HepG2 (cell line): ENCODE data around the gene MPPE1. TPM values are rescaled to one million over a fixed set of nuclear protein-coding genes. Genes with fewer than 3 reads are reported as not detected.
A peak's percentile ranks its signal among the peaks of the same experiment; 100 is the strongest.

ENCODE experiments used
- DMAP1 ChIP-seq: IDR thresholded peaks from 2 replicates; pipeline ENCODE4 v1.6.1; 2016
- HDAC1 ChIP-seq: sonication (generic); formaldehyde crosslinking; IDR thresholded peaks from 2 replicates; pipeline ENCODE4 v1.5.1; 2020; ENCODE audit warnings: mild to moderate bottlenecking, missing genetic modification reagents
- KDM3A ChIP-seq: IDR thresholded peaks from 2 replicates; pipeline ENCODE4 v1.6.1; 2018; ENCODE audit warnings: low read depth, missing compliant biosample characterization
- MLLT10 ChIP-seq: sonication (generic); formaldehyde crosslinking; IDR thresholded peaks from 2 replicates; pipeline ENCODE4 v1.4.0; 2020; ENCODE audit warnings: missing genetic modification reagents
- MXD4 ChIP-seq: IDR thresholded peaks from 2 replicates; pipeline ENCODE4 v1.6.1; 2016; ENCODE audit warnings: mild to moderate bottlenecking, missing biosample characterization, missing genetic modification reagents
- NFE2L2 ChIP-seq: fragments of 150-350 bp; IDR thresholded peaks from 2 replicates; pipeline ENCODE4 v1.6.1; 2014; ENCODE audit warnings: low read length
- SMAD1 ChIP-seq: sonication (generic); formaldehyde crosslinking; IDR thresholded peaks from 2 replicates; pipeline ENCODE4 v1.4.0; 2020; ENCODE audit warnings: missing genetic modification reagents, low read depth, mild to moderate bottlenecking, borderline replicate concordance
- YY1 ChIP-seq: IDR thresholded peaks from 2 replicates; pipeline ENCODE4 v1.6.1; 2011; ENCODE audit warnings: low read length, low read depth, moderate library complexity, mild to moderate bottlenecking; ENCODE audit not compliant: insufficient read depth, insufficient replicate concordance
- ZFYVE20 ChIP-seq: sonication (generic); formaldehyde crosslinking; IDR thresholded peaks from 2 replicates; pipeline ENCODE4 v1.8.0; 2023; ENCODE audit warnings: low read depth, mild to moderate bottlenecking, moderate library complexity, missing genetic modification reagents, borderline replicate concordance
- ZNF12 ChIP-seq: sonication (generic); formaldehyde crosslinking; IDR thresholded peaks from 2 replicates; pipeline ENCODE4 v1.5.0; 2020; ENCODE audit warnings: missing genetic modification reagents
- ZNF124 ChIP-seq: sonication (generic); formaldehyde crosslinking; IDR thresholded peaks from 2 replicates; pipeline ENCODE4 v1.4.0; 2020; ENCODE audit warnings: missing genetic modification reagents
- ZNF431 ChIP-seq: sonication (generic); formaldehyde crosslinking; IDR thresholded peaks from 2 replicates; pipeline ENCODE4 v1.9.0; 2022; ENCODE audit warnings: missing genetic modification reagents, low read depth, mild to moderate bottlenecking, borderline replicate concordance
- ZNF562 ChIP-seq: sonication (generic); formaldehyde crosslinking; IDR thresholded peaks from 2 replicates; pipeline ENCODE4 v1.8.0; 2022; ENCODE audit warnings: missing genetic modification reagents, borderline replicate concordance
- ZNF788 ChIP-seq: sonication (generic); formaldehyde crosslinking; IDR thresholded peaks from 2 replicates; pipeline ENCODE4 v1.5.0; 2020; ENCODE audit warnings: mild to moderate bottlenecking, missing genetic modification reagents, borderline replicate concordance
- ZNF850 ChIP-seq: sonication (generic); formaldehyde crosslinking; conservative IDR thresholded peaks from 2 replicates; pipeline ENCODE4 v1.9.0; 2021; ENCODE audit warnings: mild to moderate bottlenecking, missing genetic modification reagents
- polyA plus RNA-seq, 8 experiments: library from polyadenylated mRNA; depleted of rRNA in 3 of 8; stranded (reverse) in 7 of 8; unstranded in 1 of 8; fragments of >200 nt; fragmentation: Illumina TruSeq in 4 of 8; extraction: Trizol in 4 of 8; gene quantifications; 2 replicates each; pipeline versions ENCODE4 v1.2.1 to v1.2.3, GENCODE V29; 2011 to 2016; ENCODE audit warnings: low read depth in 4 of 8, missing spikeins in 1 of 8, mixed read lengths in 1 of 8; ENCODE audit not compliant: insufficient read depth in 1 of 8
- total RNA-seq, 5 experiments: library from RNA; depleted of rRNA; stranded (reverse); fragments of >200 nt; fragmentation: Illumina TruSeq; extraction: Trizol; gene quantifications; 2 replicates each; pipeline ENCODE4 v1.2.3, GENCODE V29; 2016; ENCODE audit warnings: low read depth in 1 of 5
- TF ChIP-seq, protein P1 (sequence below): sonication (generic); formaldehyde crosslinking; IDR thresholded peaks from 2 replicates; pipeline ENCODE4 v1.4.0; 2020; ENCODE audit warnings: missing genetic modification reagents
- TF ChIP-seq, protein P2 (sequence below): sonication (generic); formaldehyde crosslinking; IDR thresholded peaks from 2 replicates; pipeline ENCODE4; 2020; ENCODE audit warnings: missing genetic modification reagents, mild to moderate bottlenecking, borderline replicate concordance

MPPE1 gene
- total and polyA plus RNA-seq, 2 of the 13 experiments (the other 11 are each of a cell fraction or from before 2014, with no cell fraction given), result 9.6 to 11.9 TPM

DNA sequence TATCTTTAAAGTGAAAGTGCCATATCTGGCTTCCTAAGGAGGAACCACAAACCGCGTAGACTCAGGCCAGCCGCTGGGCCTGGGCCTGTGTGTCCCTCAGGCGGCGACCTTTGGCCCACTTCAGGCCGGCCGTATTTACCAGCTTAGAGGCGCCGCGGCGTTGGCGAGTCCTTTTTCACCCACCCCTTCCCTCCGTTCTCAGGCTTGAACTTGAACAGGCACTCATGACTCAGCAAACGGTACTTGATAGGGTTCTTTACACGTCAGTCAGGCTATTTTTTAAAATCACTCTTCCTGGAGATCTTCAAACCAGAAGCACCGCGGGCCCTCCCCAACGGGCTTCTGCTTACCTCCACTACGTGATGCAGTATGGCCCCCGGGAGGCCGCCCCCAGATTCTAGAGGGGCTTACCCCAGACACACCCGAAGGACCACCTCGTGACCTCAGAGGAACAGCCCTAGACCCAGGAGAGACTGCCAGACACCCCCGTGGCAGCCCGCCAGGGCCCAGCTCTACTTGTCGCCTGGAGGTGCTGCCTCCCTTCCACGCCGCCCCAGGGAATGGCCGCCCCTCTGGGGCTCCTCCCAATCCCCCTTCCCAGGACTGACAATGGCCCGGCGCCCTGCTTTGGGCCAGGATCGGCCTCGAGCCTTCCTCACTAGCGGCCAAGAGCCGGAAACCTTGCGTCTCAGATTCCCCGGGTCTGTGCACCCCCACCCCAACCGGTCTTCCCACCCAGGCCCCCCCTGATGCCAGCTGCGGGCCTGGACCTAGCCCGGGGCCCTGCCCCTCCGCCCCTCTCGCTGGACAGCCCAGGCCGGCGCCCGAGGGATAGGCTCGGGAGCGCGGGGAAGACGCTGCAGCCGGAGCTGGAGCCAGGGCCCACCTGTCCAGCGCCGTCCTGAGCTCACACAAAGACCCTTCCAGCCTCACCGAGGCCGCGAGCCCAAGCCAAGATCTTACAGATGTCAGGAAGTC lies 39.4 kb upstream of the MPPE1 start (continued):
- TF ChIP-seq, protein P1, sequence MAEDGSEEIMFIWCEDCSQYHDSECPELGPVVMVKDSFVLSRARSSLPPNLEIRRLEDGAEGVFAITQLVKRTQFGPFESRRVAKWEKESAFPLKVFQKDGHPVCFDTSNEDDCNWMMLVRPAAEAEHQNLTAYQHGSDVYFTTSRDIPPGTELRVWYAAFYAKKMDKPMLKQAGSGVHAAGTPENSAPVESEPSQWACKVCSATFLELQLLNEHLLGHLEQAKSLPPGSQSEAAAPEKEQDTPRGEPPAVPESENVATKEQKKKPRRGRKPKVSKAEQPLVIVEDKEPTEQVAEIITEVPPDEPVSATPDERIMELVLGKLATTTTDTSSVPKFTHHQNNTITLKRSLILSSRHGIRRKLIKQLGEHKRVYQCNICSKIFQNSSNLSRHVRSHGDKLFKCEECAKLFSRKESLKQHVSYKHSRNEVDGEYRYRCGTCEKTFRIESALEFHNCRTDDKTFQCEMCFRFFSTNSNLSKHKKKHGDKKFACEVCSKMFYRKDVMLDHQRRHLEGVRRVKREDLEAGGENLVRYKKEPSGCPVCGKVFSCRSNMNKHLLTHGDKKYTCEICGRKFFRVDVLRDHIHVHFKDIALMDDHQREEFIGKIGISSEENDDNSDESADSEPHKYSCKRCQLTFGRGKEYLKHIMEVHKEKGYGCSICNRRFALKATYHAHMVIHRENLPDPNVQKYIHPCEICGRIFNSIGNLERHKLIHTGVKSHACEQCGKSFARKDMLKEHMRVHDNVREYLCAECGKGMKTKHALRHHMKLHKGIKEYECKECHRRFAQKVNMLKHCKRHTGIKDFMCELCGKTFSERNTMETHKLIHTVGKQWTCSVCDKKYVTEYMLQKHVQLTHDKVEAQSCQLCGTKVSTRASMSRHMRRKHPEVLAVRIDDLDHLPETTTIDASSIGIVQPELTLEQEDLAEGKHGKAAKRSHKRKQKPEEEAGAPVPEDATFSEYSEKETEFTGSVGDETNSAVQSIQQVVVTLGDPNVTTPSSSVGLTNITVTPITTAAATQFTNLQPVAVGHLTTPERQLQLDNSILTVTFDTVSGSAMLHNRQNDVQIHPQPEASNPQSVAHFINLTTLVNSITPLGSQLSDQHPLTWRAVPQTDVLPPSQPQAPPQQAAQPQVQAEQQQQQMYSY (CRISPR knock-in tag), result no peak
- no peak for TF ChIP-seq ZNF562
- TF ChIP-seq YY1, result peak; percentile 83
- TF ChIP-seq ZNF788 (CRISPR knock-in tag), result peak; percentile 39; the same call in 1 of the 2 replicates
- TF ChIP-seq, protein P2, sequence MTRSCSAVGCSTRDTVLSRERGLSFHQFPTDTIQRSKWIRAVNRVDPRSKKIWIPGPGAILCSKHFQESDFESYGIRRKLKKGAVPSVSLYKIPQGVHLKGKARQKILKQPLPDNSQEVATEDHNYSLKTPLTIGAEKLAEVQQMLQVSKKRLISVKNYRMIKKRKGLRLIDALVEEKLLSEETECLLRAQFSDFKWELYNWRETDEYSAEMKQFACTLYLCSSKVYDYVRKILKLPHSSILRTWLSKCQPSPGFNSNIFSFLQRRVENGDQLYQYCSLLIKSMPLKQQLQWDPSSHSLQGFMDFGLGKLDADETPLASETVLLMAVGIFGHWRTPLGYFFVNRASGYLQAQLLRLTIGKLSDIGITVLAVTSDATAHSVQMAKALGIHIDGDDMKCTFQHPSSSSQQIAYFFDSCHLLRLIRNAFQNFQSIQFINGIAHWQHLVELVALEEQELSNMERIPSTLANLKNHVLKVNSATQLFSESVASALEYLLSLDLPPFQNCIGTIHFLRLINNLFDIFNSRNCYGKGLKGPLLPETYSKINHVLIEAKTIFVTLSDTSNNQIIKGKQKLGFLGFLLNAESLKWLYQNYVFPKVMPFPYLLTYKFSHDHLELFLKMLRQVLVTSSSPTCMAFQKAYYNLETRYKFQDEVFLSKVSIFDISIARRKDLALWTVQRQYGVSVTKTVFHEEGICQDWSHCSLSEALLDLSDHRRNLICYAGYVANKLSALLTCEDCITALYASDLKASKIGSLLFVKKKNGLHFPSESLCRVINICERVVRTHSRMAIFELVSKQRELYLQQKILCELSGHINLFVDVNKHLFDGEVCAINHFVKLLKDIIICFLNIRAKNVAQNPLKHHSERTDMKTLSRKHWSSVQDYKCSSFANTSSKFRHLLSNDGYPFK (CRISPR knock-in tag), result no peak
- TF ChIP-seq ZNF124 (CRISPR knock-in tag), result no peak
- TF ChIP-seq ZNF850 (CRISPR knock-in tag), result no peak
- TF ChIP-seq MLLT10 (CRISPR knock-in tag), result no peak
- TF ChIP-seq ZFYVE20 (CRISPR knock-in tag), result no peak
- TF ChIP-seq MXD4 (CRISPR knock-in tag), result no peak
- TF ChIP-seq SMAD1 (CRISPR knock-in tag), result no peak
- no peak for TF ChIP-seq ZNF431 (CRISPR knock-in tag)
- TF ChIP-seq KDM3A (CRISPR knock-in tag), result peak; percentile 87
- TF ChIP-seq DMAP1, result peak; percentile 47; the same call in 1 of the 2 replicates
- peak; percentile 68; the same call in 1 of the 2 replicates for TF ChIP-seq ZNF12 (CRISPR knock-in tag)
- peak; percentile 89 for TF ChIP-seq NFE2L2
- peak; percentile 53 for TF ChIP-seq HDAC1 (CRISPR knock-in tag)
